Natural killer cell (primary cell): ENCODE results near the gene CCDC91. TPM values are rescaled to one million over a fixed set of nuclear protein-coding genes. Genes with fewer than 3 reads are reported as not detected.

Experiments
- ATAC-seq, 3 donors: fragments of 150-1000 bp in 2 of 3; fragments of 200-7000 bp in 1 of 3; cut with Tn5 transposase; 1 replicate in 1 of 3; 2 replicates in 2 of 3; pipeline ENCODE4 v1.10.0; 2021; ENCODE audit warnings: mild to moderate bottlenecking in 2 of 3, moderate library complexity in 2 of 3
- DNase-seq, 2 donors: peaks; one replicate each; pipeline versions ENCODE4 v3.0.0 to v3.0.0-alpha.2; 2013 to 2021; ENCODE audit warnings: mixed read lengths in 1 of 2
- H3K27ac ChIP-seq: one replicate; pipeline ENCODE4 v1.5.1; 2013; ENCODE audit warnings: mild to moderate bottlenecking, low read length
- H3K27me3 ChIP-seq: one replicate; pipeline ENCODE4 v1.6.1; 2013; ENCODE audit warnings: low read length; ENCODE audit not compliant: control insufficient read depth, insufficient read depth
- H3K36me3 ChIP-seq: one replicate; pipeline ENCODE4 v1.6.1; 2013; ENCODE audit warnings: low read length; ENCODE audit not compliant: control insufficient read depth, insufficient read depth
- H3K4me1 ChIP-seq: one replicate; pipeline ENCODE4 v1.6.1; 2013; ENCODE audit warnings: low read length; ENCODE audit not compliant: control insufficient read depth, insufficient read depth
- H3K4me3 ChIP-seq: one replicate; pipeline ENCODE4 v1.5.1; 2013; ENCODE audit warnings: low read length
- H3K9me3 ChIP-seq: one replicate; pipeline ENCODE4 v1.6.1; 2013; ENCODE audit warnings: low read length; ENCODE audit not compliant: control insufficient read depth, insufficient read depth
- H3K27ac Mint-ChIP-seq, 2 donors: one replicate each; pipeline ENCODE4 v1.8.0; 2022; ENCODE audit warnings: mild to moderate bottlenecking in 2 of 2, mixed read lengths in 2 of 2, moderate library complexity in 1 of 2
- H3K27me3 Mint-ChIP-seq, 2 donors: one replicate each; pipeline ENCODE4 v1.8.0; 2022; ENCODE audit warnings: low read depth in 2 of 2, mixed read lengths in 2 of 2
- H3K36me3 Mint-ChIP-seq: one replicate; pipeline ENCODE4 v1.8.0; 2022; ENCODE audit warnings: mixed read lengths
- H3K4me1 Mint-ChIP-seq, 2 donors: one replicate each; pipeline ENCODE4 v1.8.0; 2022; ENCODE audit warnings: mixed read lengths in 2 of 2
- H3K4me3 Mint-ChIP-seq: one replicate; pipeline ENCODE4 v1.8.0; 2022; ENCODE audit warnings: mild to moderate bottlenecking, moderate library complexity, mixed read lengths
- H3K9me3 Mint-ChIP-seq, 2 donors: one replicate each; pipeline ENCODE4 v1.8.0; 2022; ENCODE audit warnings: mixed read lengths in 2 of 2
- CTCF ChIP-seq: fragments of 200-600 bp; IDR thresholded peaks from one replicate; pipeline ENCODE4 v1.8.0; 2022; ENCODE audit warnings: antibody characterized with exemption
- WGBS: methylation state at CpG from one replicate; pipeline ENCODE4 v1.1.7; 2013; ENCODE audit warnings: missing lambda C conversion rate; ENCODE audit not compliant: insufficient coverage; 5-methylcytosine and 5-hydroxymethylcytosine counted together
- intact Hi-C: fragments of 100-400 bp; cut with micrococcal nuclease; formaldehyde crosslinking; loops from one replicate; pipeline ENCODE4 v1.14.2; 2022
- total RNA-seq, 4 donors: library from RNA; stranded (reverse); fragments of 120-200 nt in 1 of 4; gene quantifications; one replicate each; pipeline versions ENCODE4 v1.2.3 to v1.2.4, GENCODE V29; 2013 to 2022

The CCDC91 gene
- total RNA-seq, 3 donors from 2014 or later (not counting 1 experiment from before 2014, with no cell fraction given), result 48.8 to 65.8 (median 60.2) TPM

- Histone ChIP-seq H3K4me3 (no peak overlapping the region), H3K36me3 (peaks cover 29% of the 10 kb centered on the region), H3K27me3 (no peaks in the 10 kb centered on the region), H3K27ac (no peak overlapping the region), H3K9me3 (no peaks in the 10 kb centered on the region), H3K4me1 (no peaks in the 10 kb centered on the region)
- Mint-ChIP-seq H3K4me1 (no peaks in the 10 kb centered on the region), H3K36me3 (peaks cover 21% of the 10 kb centered on the region), H3K4me3 (no peak overlapping the region), H3K9me3 (no peaks in the 10 kb centered on the region), H3K27me3 (no peaks in the 10 kb centered on the region), H3K27ac (peak overlapping the region in 1 of 2 donors; percentile 41)
- intact Hi-C loops, result no loop called here
- 93% methylated on average over 4 of the region's 5 CpGs for WGBS
- DNase-seq (no peak), ATAC-seq (no peak)
- TF ChIP-seq CTCF, result no peak
Measured at GRCh38 chr12:28456934-28457710, 266.9 kb downstream of the CCDC91 start.

DNA sequence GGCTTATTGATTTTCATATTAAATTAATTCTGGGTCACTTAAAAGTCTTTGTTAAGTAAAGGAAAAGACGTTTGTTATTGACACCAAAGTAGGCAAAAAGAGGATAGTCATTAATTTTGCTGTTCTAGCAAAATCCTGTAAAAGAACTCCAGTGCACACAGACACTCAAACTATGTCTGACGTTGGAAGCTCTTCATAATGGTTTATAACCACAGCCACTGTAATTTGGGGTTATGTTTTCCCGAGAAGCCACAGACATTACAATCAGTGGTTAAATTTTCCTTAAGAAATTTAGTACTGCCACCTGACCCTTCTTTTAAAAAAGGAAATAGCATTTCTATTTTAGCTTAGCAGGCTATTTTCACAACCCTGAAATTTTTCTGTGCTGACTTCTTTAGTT, 267.5 kb downstream of the CCDC91 start:
- no peaks in the 10 kb centered on the region for H3K27me3 Mint-ChIP-seq
- ATAC-seq, result no peak
- H3K27ac ChIP-seq, result no peak overlapping the region

DNA sequence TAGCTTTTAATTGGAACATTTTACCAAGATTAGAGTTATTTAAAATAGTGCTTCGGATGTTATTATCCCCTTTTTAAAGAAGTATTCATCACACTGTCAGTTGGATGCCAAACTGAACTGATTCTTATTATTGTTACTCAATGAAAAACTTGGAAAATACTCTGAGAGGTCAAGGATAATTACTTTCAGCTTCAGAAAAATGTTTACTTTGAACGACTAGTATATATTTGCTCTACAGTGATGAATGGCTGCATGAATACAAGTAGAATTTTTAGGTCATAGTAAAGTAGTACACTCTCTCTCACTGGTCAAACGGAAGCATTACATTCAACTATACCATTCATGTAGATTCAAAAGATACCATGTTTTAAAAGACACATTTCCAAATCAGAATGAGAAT, 269.2 kb downstream of the CCDC91 start:
- no peak for ATAC-seq
- Mint-ChIP-seq H3K27me3 (no peaks in the 10 kb centered on the region), H3K4me1 (no peaks in the 10 kb centered on the region), H3K36me3 (peaks cover 30% of the 10 kb centered on the region), H3K9me3 (no peaks in the 10 kb centered on the region), H3K27ac (no peak overlapping the region), H3K4me3 (no peak overlapping the region)
- H3K9me3 ChIP-seq, result no peaks in the 10 kb centered on the region
- no peak for TF ChIP-seq CTCF
- no peaks in the 10 kb centered on the region for H3K4me1 ChIP-seq
- WGBS, result 86% methylated on average over 1 of the region's 3 CpGs
- no peak overlapping the region for H3K4me3 ChIP-seq
- H3K27ac ChIP-seq, result no peak overlapping the region
- H3K27me3 ChIP-seq, result no peaks in the 10 kb centered on the region
- H3K36me3 ChIP-seq, result peaks cover 23% of the 10 kb centered on the region
- intact Hi-C loops, result no loop called here
- DNase-seq, result no peak

More for the DNA sequence above, 267.5 kb downstream of the CCDC91 start:
- H3K27me3 ChIP-seq, result no peaks in the 10 kb centered on the region
- no peaks in the 10 kb centered on the region for H3K9me3 ChIP-seq
- TF ChIP-seq CTCF, result no peak
- Mint-ChIP-seq H3K4me1 (no peaks in the 10 kb centered on the region), H3K9me3 (no peaks in the 10 kb centered on the region), H3K27ac (peak overlapping the region in 1 of 2 donors; percentile 41), H3K36me3 (peaks cover 21% of the 10 kb centered on the region), H3K4me3 (no peak overlapping the region)
- H3K4me3 ChIP-seq, result no peak overlapping the region
- no peaks in the 10 kb centered on the region for H3K4me1 ChIP-seq
- 54% methylated on average over 2 of the region's 3 CpGs for WGBS
- H3K36me3 ChIP-seq, result peaks cover 29% of the 10 kb centered on the region
- intact Hi-C loops, result no loop called here
- no peak for DNase-seq
